GM18505 (cell line): ENCODE data around the gene MCTP2.
A peak's percentile ranks its signal among the peaks of the same experiment; 100 is the strongest.

ENCODE experiments used
- ATAC-seq: cut with Tn5 transposase; IDR thresholded peaks from one replicate; pipeline ENCODE4 v1.9.1; 2021; ENCODE audit not compliant: unreplicated experiment
- POLR2A ChIP-seq: IDR thresholded peaks from 4 replicates; pipeline ENCODE4 v1.6.1; 2011; ENCODE audit warnings: borderline replicate concordance; ENCODE audit not compliant: insufficient read depth, insufficient read length; ENCODE audit errors: extremely low read depth

The MCTP2 gene

GRCh38 chr15:94380798-94381197 is 149.4 kb downstream of the MCTP2 start:
- no peak for TF ChIP-seq POLR2A
- no peak for ATAC-seq

- no peak for ATAC-seq
- no peak for TF ChIP-seq POLR2A
Observed at GRCh38 chr15:94381384-94381783, 150.0 kb downstream of the MCTP2 start.

- no peak for ATAC-seq
- TF ChIP-seq POLR2A, result no peak
Observed at GRCh38 chr15:94383041-94383440, 151.7 kb downstream of the MCTP2 start.

GRCh38 chr15:94383706-94384105 is 152.3 kb downstream of the MCTP2 start:
- ATAC-seq, result no peak
- TF ChIP-seq POLR2A, result no peak

- no peak for TF ChIP-seq POLR2A
- ATAC-seq, result no peak
Observed at GRCh38 chr15:94385441-94385840, 154.1 kb downstream of the MCTP2 start.

GRCh38 chr15:94386351-94386750 is 155.0 kb downstream of the MCTP2 start:
- TF ChIP-seq POLR2A, result no peak
- ATAC-seq, result no peak

GRCh38 chr15:94387442-94387841 is 156.1 kb downstream of the MCTP2 start:
- no peak for TF ChIP-seq POLR2A
- no peak for ATAC-seq

- no peak for TF ChIP-seq POLR2A
- ATAC-seq, result peak; percentile 73
Observed at GRCh38 chr15:94387849-94388441, 156.6 kb downstream of the MCTP2 start.

- no peak for TF ChIP-seq POLR2A
- no peak for ATAC-seq
Observed at GRCh38 chr15:94395640-94396039, 164.3 kb downstream of the MCTP2 start.

GRCh38 chr15:94397337-94397736 is 166.0 kb downstream of the MCTP2 start:
- TF ChIP-seq POLR2A, result no peak
- ATAC-seq, result no peak

- ATAC-seq, result no peak
- TF ChIP-seq POLR2A, result no peak
Observed at GRCh38 chr15:94398001-94398400, 166.6 kb downstream of the MCTP2 start.

GRCh38 chr15:94400526-94401298 is 169.4 kb downstream of the MCTP2 start:
- no peak for TF ChIP-seq POLR2A
- no peak for ATAC-seq

GRCh38 chr15:94403331-94403730 is 172.0 kb downstream of the MCTP2 start:
- no peak for TF ChIP-seq POLR2A
- no peak for ATAC-seq

GRCh38 chr15:94404733-94405283 is 173.4 kb downstream of the MCTP2 start:
- TF ChIP-seq POLR2A, result no peak

More at GRCh38 chr15:94404733-94405283, 173.4 kb downstream of the MCTP2 start:
- no peak for ATAC-seq
